Measurements from ENCODE around the gene KCNJ14. TPM values are rescaled to one million over a fixed set of nuclear protein-coding genes. Genes with fewer than 3 reads are reported as not detected.

Gene KCNJ14
- 0.13 TPM for total RNA-seq (2013)
- polyA plus RNA-seq (under 1 TPM in 2 of 3 donors, not detected in 1; 0.09 to 0.56 TPM), polyA minus RNA-seq (0.28 TPM in 1 of 2 replicates, not detected in the other), total RNA-seq (0.42 to 2.3 (median 1.1) reads per million in 11 experiments)

DNA sequence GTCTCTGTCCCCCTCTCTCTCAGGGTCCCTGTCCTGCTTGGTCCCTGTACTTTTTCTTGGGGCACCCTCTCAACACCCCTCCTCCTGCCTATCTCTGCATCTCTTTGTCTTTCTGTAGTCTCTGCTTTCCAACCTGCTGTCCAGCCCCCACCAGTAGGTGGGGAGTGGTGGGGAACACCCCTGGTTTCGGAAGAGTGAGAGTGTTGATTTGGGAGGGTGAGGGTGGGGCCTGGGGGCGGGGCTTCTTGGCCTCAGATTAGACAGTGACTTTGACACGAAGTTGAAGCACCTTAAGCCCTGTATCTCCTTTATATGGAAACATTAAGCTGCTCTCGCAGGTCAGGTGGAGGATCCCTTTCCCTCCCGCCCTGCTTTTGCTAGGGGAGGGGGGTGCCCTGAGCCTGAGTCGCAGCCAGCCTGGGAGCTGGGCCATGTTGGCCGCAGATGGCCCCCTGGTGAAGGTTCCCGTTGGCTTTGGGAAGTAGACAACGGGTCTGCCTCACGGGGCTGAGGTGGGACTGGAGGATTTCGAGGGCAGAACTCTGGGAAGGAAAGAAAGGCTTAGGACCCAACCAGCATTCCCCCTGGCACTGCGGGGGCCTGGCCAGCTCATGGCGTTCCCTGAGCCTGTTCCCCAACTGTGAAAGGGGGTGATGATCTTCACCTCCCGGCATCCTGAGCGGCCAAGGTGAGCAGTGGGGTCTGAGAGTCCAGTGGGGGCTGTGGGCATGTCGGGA lies at the start of gene KCNJ14:
Gene KCNJ14, plus strand, starts transcription at position 404 of the 737 bp plus-strand sequence. CDS start 6,151 bp downstream, outside the sequence.
- no peaks in the 10 kb centered on the region for H3K4me1 ChIP-seq (ENCODE audit: control insufficient read depth in 1 of 2, insufficient read depth in 2 of 2, low read length in 2 of 2)
- no peaks in the 10 kb centered on the region for H3K9me3 ChIP-seq (replicated peaks in 1 of 2; ENCODE audit: control insufficient read depth in 1 of 2, insufficient read depth in 1 of 2, low read length in 2 of 2)
- H3K4me2 ChIP-seq (replicated peaks; ENCODE audit: extremely low read depth, low read length, poor library complexity, severe bottlenecking), result no peak within 1 kb of the TSS
- peaks cover 3% of the 10 kb centered on the region for H3K4me1 Mint-ChIP-seq
- peaks cover 46 to 68% of the 10 kb centered on the region in 2 donors for H3K36me3 Mint-ChIP-seq
- H3K79me2 ChIP-seq (ENCODE audit: insufficient read depth, low read length), result no peaks in the 10 kb centered on the region
- intact Hi-C loops (cut with micrococcal nuclease), result no loop called here
- H3K9ac ChIP-seq (ENCODE audit: insufficient read depth, low read length, poor library complexity, severe bottlenecking), result no peak within 1 kb of the TSS
- 98% methylated on average over 12 of the region's 16 CpGs for WGBS (ENCODE audit: insufficient coverage)
- H3K4me3 ChIP-seq (replicated peaks in 1 of 3; ENCODE audit: low read depth in 2 of 3, low read length in 3 of 3), result no peak within 1 kb of the TSS
- no peaks in the 10 kb centered on the region for H3K27me3 ChIP-seq (ENCODE audit: control insufficient read depth in 2 of 2, insufficient read depth in 2 of 2, low read length in 2 of 2)
- H4K20me1 ChIP-seq (ENCODE audit: insufficient read depth, low read length), result peaks cover 4% of the 10 kb centered on the region
- no peak within 1 kb of the TSS for H3K27ac ChIP-seq (ENCODE audit: low read depth in 1 of 2, low read length in 2 of 2)
- TF ChIP-seq, protein P1, sequence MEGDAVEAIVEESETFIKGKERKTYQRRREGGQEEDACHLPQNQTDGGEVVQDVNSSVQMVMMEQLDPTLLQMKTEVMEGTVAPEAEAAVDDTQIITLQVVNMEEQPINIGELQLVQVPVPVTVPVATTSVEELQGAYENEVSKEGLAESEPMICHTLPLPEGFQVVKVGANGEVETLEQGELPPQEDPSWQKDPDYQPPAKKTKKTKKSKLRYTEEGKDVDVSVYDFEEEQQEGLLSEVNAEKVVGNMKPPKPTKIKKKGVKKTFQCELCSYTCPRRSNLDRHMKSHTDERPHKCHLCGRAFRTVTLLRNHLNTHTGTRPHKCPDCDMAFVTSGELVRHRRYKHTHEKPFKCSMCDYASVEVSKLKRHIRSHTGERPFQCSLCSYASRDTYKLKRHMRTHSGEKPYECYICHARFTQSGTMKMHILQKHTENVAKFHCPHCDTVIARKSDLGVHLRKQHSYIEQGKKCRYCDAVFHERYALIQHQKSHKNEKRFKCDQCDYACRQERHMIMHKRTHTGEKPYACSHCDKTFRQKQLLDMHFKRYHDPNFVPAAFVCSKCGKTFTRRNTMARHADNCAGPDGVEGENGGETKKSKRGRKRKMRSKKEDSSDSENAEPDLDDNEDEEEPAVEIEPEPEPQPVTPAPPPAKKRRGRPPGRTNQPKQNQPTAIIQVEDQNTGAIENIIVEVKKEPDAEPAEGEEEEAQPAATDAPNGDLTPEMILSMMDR (IDR thresholded peaks at IDR 0.05), result no peak
- peaks cover 0 to 1% (median 0%) of the 10 kb centered on the region in 3 donors for H3K27me3 Mint-ChIP-seq (ENCODE audit: low read depth in 3 of 3)
- H2AFZ ChIP-seq (ENCODE audit: insufficient read depth, low read depth, low read length, poor library complexity, severe bottlenecking), result no peak within 1 kb of the TSS
- H3K27ac Mint-ChIP-seq, result peak within 1 kb of the TSS in 3 of 7 donors; percentile 10 to 51 (median 37)
- no peaks in the 10 kb centered on the region for H3K9me3 Mint-ChIP-seq
- no peak for DNase-seq
- peaks cover 49 to 71% of the 10 kb centered on the region in 2 donors for H3K36me3 ChIP-seq (replicated peaks in 1 of 2; ENCODE audit: control insufficient read depth in 1 of 2, insufficient read depth in 2 of 2, low read length in 2 of 2)
- no peak within 1 kb of the TSS for H3K4me3 Mint-ChIP-seq

DNA sequence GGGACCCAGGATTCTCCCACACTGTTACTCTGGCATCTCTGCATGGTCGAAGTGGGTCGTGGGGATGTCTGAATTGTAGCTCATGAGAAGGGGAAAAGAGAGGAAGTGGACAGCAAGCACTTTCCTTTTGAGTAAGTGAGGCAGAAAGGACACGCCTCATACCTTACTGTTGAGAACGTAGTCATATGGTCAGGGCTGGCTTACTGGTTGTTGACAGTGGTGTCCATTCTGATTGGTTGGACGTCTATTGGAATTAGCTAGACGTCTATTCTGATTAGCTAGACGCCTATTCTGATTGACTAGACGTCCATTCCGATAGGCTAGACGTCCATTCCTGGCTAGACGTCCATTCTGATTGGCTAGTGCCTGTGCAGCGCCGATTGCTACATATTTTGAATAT lies 49.5 kb upstream of the KCNJ14 start:
- H4K20me1 ChIP-seq (ENCODE audit: insufficient read depth, low read length), result no peaks in the 10 kb centered on the region
- H3K27me3 ChIP-seq (ENCODE audit: control insufficient read depth in 2 of 2, insufficient read depth in 2 of 2, low read length in 2 of 2), result no peaks in the 10 kb centered on the region
- intact Hi-C loops (cut with micrococcal nuclease), result no loop called here
- no peaks in the 10 kb centered on the region for H3K36me3 ChIP-seq (replicated peaks in 1 of 2; ENCODE audit: control insufficient read depth in 1 of 2, insufficient read depth in 2 of 2, low read length in 2 of 2)
- Mint-ChIP-seq H3K9me3 (peaks cover 0 to 5% (median 2%) of the 10 kb centered on the region in 7 donors), H3K36me3 (no peaks in the 10 kb centered on the region), H3K4me3 (no peak overlapping the region), H3K27ac (no peak overlapping the region), H3K27me3 (ENCODE audit: low read depth in 3 of 3) (peaks cover 7 to 17% (median 15%) of the 10 kb centered on the region in 3 donors), H3K4me1 (peaks cover 7% of the 10 kb centered on the region)
- H3K9me3 ChIP-seq (replicated peaks in 1 of 2; ENCODE audit: control insufficient read depth in 1 of 2, insufficient read depth in 1 of 2, low read length in 2 of 2), result no peaks in the 10 kb centered on the region
- no peaks in the 10 kb centered on the region for H3K79me2 ChIP-seq (ENCODE audit: insufficient read depth, low read length)
- no peak overlapping the region for H3K4me3 ChIP-seq (replicated peaks in 1 of 3; ENCODE audit: low read depth in 2 of 3, low read length in 3 of 3)
- WGBS (ENCODE audit: insufficient coverage), result 77% methylated on average over 11 of the region's 13 CpGs
- no peak overlapping the region for H3K27ac ChIP-seq (ENCODE audit: low read depth in 1 of 2, low read length in 2 of 2)
- TF ChIP-seq, protein P1 (IDR thresholded peaks at IDR 0.05), result no peak
- H2AFZ ChIP-seq (ENCODE audit: insufficient read depth, low read depth, low read length, poor library complexity, severe bottlenecking), result no peak overlapping the region
- no peak overlapping the region for H3K9ac ChIP-seq (ENCODE audit: insufficient read depth, low read length, poor library complexity, severe bottlenecking)
- no peak for DNase-seq
- H3K4me2 ChIP-seq (replicated peaks; ENCODE audit: extremely low read depth, low read length, poor library complexity, severe bottlenecking), result no peak overlapping the region
- peaks cover 0 to 3% of the 10 kb centered on the region in 2 donors for H3K4me1 ChIP-seq (ENCODE audit: control insufficient read depth in 1 of 2, insufficient read depth in 2 of 2, low read length in 2 of 2)
